ENCODE measurements around the gene CHRNB1. TPM values are rescaled to one million over a fixed set of nuclear protein-coding genes. Genes with fewer than 3 reads are reported as not detected.
"Not testable (repeated sequence)": the region's sequence is repeated elsewhere in the genome, so short reads cannot be mapped to it uniquely, and the experiment has no call there.

Gene CHRNB1
- total and polyA plus RNA-seq, 9 donors = 52.8 to 80.8 (median 69.6) TPM

- peak; percentile 24 for DNase-seq
- H3K27me3 ChIP-seq (ENCODE audit: control insufficient read depth, insufficient read depth, low read length) = no peaks in the 10 kb centered on the region
- peaks cover 56% of the 10 kb centered on the region for H3K4me1 ChIP-seq (ENCODE audit: control insufficient read depth, insufficient read depth, low read length)
- H3K4me3 ChIP-seq (ENCODE audit: low read length) = no peak overlapping the region
- H3K36me3 ChIP-seq (ENCODE audit: control insufficient read depth, insufficient read depth, low read length) = peaks cover 4% of the 10 kb centered on the region
- H3K27ac ChIP-seq (ENCODE audit: low read length) = peak overlapping the region; percentile 93
- H3K9me3 ChIP-seq (replicated peaks; ENCODE audit: control insufficient read depth, low read depth, low read length) = no peaks in the 10 kb centered on the region
- WGBS (ENCODE audit: insufficient coverage) = 21% methylated on average over 3 of the region's 3 CpGs
Measured at GRCh38 chr17:7476494-7476893, 31.6 kb downstream of the CHRNB1 start.

GRCh38 chr17:7476951-7477350 is 32.1 kb downstream of the CHRNB1 start:
- Histone ChIP-seq H3K36me3 (ENCODE audit: control insufficient read depth, insufficient read depth, low read length) (peaks cover 4% of the 10 kb centered on the region), H3K9me3 (replicated peaks; ENCODE audit: control insufficient read depth, low read depth, low read length) (no peaks in the 10 kb centered on the region), H3K27me3 (ENCODE audit: control insufficient read depth, insufficient read depth, low read length) (no peaks in the 10 kb centered on the region), H3K27ac (ENCODE audit: low read length) (peak overlapping the region; percentile 93), H3K4me3 (ENCODE audit: low read length) (no peak overlapping the region), H3K4me1 (ENCODE audit: control insufficient read depth, insufficient read depth, low read length) (peaks cover 60% of the 10 kb centered on the region)
- WGBS (ENCODE audit: insufficient coverage) = 82% methylated on average over 4 of the region's 5 CpGs
- DNase-seq = no peak

- peaks cover 67% of the 10 kb centered on the region for H3K4me1 ChIP-seq (ENCODE audit: control insufficient read depth, insufficient read depth, low read length)
Measured at GRCh38 chr17:7477392-7478275, 32.8 kb downstream of the CHRNB1 start.

GRCh38 chr17:7478276-7479212 is 33.7 kb downstream of the CHRNB1 start:
- 17% methylated on average over 39 of the region's 40 CpGs for WGBS (ENCODE audit: insufficient coverage)
- Histone ChIP-seq H3K27ac (ENCODE audit: low read length) (peak overlapping the region; percentile 93), H3K4me1 (ENCODE audit: control insufficient read depth, insufficient read depth, low read length) (peaks cover 76% of the 10 kb centered on the region), H3K36me3 (ENCODE audit: control insufficient read depth, insufficient read depth, low read length) (peaks cover 4% of the 10 kb centered on the region), H3K27me3 (ENCODE audit: control insufficient read depth, insufficient read depth, low read length) (no peaks in the 10 kb centered on the region), H3K4me3 (ENCODE audit: low read length) (peak overlapping the region; percentile 79), H3K9me3 (replicated peaks; ENCODE audit: control insufficient read depth, low read depth, low read length) (no peaks in the 10 kb centered on the region)
- peak; percentile 69 for DNase-seq

More at GRCh38 chr17:7477392-7478275, 32.8 kb downstream of the CHRNB1 start:
- H3K27me3 ChIP-seq (ENCODE audit: control insufficient read depth, insufficient read depth, low read length) = no peaks in the 10 kb centered on the region
- WGBS (ENCODE audit: insufficient coverage) = 17% methylated on average over 15 of the region's 26 CpGs
- peak overlapping the region; percentile 93 for H3K27ac ChIP-seq (ENCODE audit: low read length)
- H3K4me3 ChIP-seq (ENCODE audit: low read length) = peak overlapping the region; percentile 79
- H3K9me3 ChIP-seq (replicated peaks; ENCODE audit: control insufficient read depth, low read depth, low read length) = no peaks in the 10 kb centered on the region
- peak; percentile 59 for DNase-seq
- H3K36me3 ChIP-seq (ENCODE audit: control insufficient read depth, insufficient read depth, low read length) = peaks cover 4% of the 10 kb centered on the region

DNA sequence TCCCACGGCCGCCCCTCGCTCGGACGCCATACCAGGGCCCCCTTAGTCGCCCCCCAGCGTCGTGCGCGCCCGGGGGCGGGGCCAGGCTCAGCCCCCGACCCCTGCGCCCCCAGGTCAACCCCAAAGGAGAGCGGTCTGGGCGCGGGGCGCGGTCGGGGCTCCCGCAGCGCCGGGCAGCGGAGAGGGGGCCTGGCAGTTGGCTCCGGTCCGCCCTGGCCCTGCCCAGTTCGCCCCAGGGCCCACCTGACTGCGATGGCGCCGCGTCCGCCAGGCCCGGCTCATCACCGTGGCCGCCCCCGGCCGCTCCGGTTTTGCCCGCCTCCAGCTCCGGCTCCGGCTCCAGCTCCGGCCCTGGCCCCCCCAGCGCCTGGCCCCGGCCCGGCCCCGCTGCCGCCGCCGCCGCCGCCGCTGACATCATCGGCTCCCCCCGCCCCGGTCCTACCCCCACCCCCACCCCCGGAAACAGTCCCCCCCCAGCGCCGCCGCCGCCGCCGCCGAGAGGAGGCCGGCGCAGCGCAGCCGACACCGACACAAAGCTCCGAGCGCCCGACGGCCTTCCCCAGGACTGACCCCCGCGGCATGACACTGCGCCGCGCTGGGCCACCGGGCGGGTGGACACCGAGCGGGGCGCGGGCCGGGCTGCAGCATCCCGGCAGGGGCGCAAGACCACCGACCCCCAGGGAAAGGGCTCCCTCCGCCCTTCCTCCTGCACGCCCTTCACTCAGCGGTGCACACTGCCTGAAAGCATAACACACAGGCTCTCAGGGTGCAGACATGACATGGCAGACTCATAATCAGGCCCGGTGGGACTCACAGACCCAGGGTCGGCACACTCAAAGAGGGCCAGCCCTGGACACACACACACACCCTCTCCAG is 34.6 kb downstream of the CHRNB1 start, which contains the start of gene ZBTB4:
ZBTB4 (minus strand) TSS at position 419 of the 876 bp plus-strand sequence. CDS start 12,830 bp downstream, outside the sequence.
- Histone ChIP-seq H3K9me3 (replicated peaks; ENCODE audit: control insufficient read depth, low read depth, low read length) (no peaks in the 10 kb centered on the region), H3K4me3 (ENCODE audit: low read length) (peak within 1 kb of the TSS; percentile 79), H3K27me3 (ENCODE audit: control insufficient read depth, insufficient read depth, low read length) (no peaks in the 10 kb centered on the region), H3K4me1 (ENCODE audit: control insufficient read depth, insufficient read depth, low read length) (peaks cover 77% of the 10 kb centered on the region), H3K36me3 (ENCODE audit: control insufficient read depth, insufficient read depth, low read length) (no peaks in the 10 kb centered on the region), H3K27ac (ENCODE audit: low read length) (peak within 1 kb of the TSS; percentile 96)
- 0% methylated on average over 74 of the region's 92 CpGs for WGBS (ENCODE audit: insufficient coverage)
- peak; percentile 74 for DNase-seq

DNA sequence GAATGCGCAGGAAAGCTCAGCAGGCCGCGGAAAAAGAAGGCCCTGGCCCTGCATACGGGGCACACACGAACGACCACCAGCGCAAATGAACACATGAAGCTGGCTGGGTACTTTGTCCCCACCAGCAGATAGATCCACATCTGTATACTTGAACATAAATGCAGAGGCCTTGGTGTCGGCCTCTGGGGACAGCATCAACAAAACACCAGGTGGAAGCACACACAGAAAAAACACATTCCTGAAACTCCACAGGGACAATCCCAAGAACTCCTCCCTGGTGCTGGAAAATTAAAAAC is 35.2 kb downstream of the CHRNB1 start:
- H3K36me3 ChIP-seq (ENCODE audit: control insufficient read depth, insufficient read depth, low read length) = no peaks in the 10 kb centered on the region
- peaks cover 77% of the 10 kb centered on the region for H3K4me1 ChIP-seq (ENCODE audit: control insufficient read depth, insufficient read depth, low read length)
- peak overlapping the region; percentile 71 for H3K4me3 ChIP-seq (ENCODE audit: low read length)
- 5% methylated on average over 7 of the region's 8 CpGs for WGBS (ENCODE audit: insufficient coverage)
- peak overlapping the region; percentile 96 for H3K27ac ChIP-seq (ENCODE audit: low read length)
- H3K9me3 ChIP-seq (replicated peaks; ENCODE audit: control insufficient read depth, low read depth, low read length) = no peaks in the 10 kb centered on the region
- DNase-seq = peak; percentile 62
- no peaks in the 10 kb centered on the region for H3K27me3 ChIP-seq (ENCODE audit: control insufficient read depth, insufficient read depth, low read length)

- peak within 1 kb of the TSS; percentile 100 for H3K27ac ChIP-seq (ENCODE audit: low read length)
- WGBS (ENCODE audit: insufficient coverage) = no CpG with 5 or more reads among the region's 4 CpGs
- not testable (repeated sequence) for H3K36me3 ChIP-seq (ENCODE audit: control insufficient read depth, insufficient read depth, low read length); H3K4me3 ChIP-seq (ENCODE audit: low read length); H3K27me3 ChIP-seq (ENCODE audit: control insufficient read depth, insufficient read depth, low read length); H3K9me3 ChIP-seq (replicated peaks; ENCODE audit: control insufficient read depth, low read depth, low read length)
- peak; percentile 27 for DNase-seq
- peaks cover 76% of the 10 kb centered on the region for H3K4me1 ChIP-seq (ENCODE audit: control insufficient read depth, insufficient read depth, low read length)
Measured at GRCh38 chr17:7481275-7481674, 36.4 kb downstream of the CHRNB1 start, which contains the start of gene SLC35G6. Gene SLC35G6 (plus strand): TSS chr17:7481446. CDS start chr17:7481517, 71 bp downstream.

GRCh38 chr17:7481842-7482741 is 37.2 kb downstream of the CHRNB1 start:
- Histone ChIP-seq H3K4me1 (ENCODE audit: control insufficient read depth, insufficient read depth, low read length) (peaks cover 68% of the 10 kb centered on the region), H3K27ac (ENCODE audit: low read length) (peak overlapping the region; percentile 100)
- H3K27me3 ChIP-seq (ENCODE audit: control insufficient read depth, insufficient read depth, low read length); H3K4me3 ChIP-seq (ENCODE audit: low read length); H3K9me3 ChIP-seq (replicated peaks; ENCODE audit: control insufficient read depth, low read depth, low read length); H3K36me3 ChIP-seq (ENCODE audit: control insufficient read depth, insufficient read depth, low read length): not testable (repeated sequence)
- WGBS (ENCODE audit: insufficient coverage) = 93% methylated on average over 17 of the region's 31 CpGs
- DNase-seq = peak; percentile 10

DNA sequence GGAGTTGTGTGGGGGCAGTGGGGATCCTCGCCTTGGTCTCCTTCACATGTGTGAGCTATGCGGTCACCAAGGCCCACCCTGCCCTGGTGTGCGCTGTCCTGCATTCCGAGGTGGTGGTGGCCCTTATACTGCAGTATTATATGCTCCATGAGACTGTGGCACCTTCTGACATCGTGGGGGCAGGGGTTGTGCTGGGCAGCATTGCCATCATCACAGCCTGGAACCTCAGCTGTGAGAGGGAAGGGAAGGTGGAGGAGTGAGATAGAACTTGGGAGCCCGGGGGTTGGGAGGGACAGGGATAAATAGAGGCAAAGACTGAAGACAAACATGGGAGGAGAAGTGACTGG is 37.9 kb downstream of the CHRNB1 start:
- not testable (repeated sequence) for H3K36me3 ChIP-seq (ENCODE audit: control insufficient read depth, insufficient read depth, low read length); H3K9me3 ChIP-seq (replicated peaks; ENCODE audit: control insufficient read depth, low read depth, low read length); DNase-seq; H3K27me3 ChIP-seq (ENCODE audit: control insufficient read depth, insufficient read depth, low read length)
- peak overlapping the region; percentile 100 for H3K27ac ChIP-seq (ENCODE audit: low read length)
- H3K4me1 ChIP-seq (ENCODE audit: control insufficient read depth, insufficient read depth, low read length) = peaks cover 66% of the 10 kb centered on the region
- WGBS (ENCODE audit: insufficient coverage) = 84% methylated on average over 2 of the region's 6 CpGs
- peak overlapping the region; percentile 88 for H3K4me3 ChIP-seq (ENCODE audit: low read length)
